ENCODE measurements around the gene CA6.
A peak's percentile ranks its signal among the peaks of the same experiment; 100 is the strongest.
"Not testable (repeated sequence)": the region's sequence is repeated elsewhere in the genome, so short reads cannot be mapped to it uniquely, and the experiment has no call there.

Gene CA6

GRCh38 chr1:8976338-8976737 is 30.7 kb downstream of the CA6 start:
- no peak for DNase-seq

- DNase-seq, result no peak
These were observed 31.3 kb downstream of the CA6 start for GRCh38 chr1:8976896-8977450.

GRCh38 chr1:8980656-8981055 is 35.0 kb downstream of the CA6 start:
- no peak for DNase-seq

DNA sequence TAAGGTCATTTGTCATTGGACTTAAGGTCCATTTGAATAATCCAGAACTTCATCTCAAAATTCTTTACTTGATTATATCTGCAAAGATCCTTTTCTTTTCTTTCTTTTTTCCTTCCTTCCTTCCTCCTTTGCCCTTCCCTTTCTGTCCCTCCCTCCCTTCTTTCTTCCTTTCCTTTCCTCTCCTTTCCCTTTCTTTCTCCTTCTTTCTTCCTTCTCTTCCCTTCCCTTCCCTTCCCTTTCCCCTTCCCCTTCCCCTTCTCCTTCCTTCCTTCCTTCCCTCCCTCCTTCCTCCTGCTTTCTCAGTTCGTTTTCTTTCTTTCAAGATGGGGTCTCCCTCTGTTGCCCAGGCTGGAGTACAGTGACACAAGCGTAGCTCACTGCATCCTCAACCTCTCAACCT is 35.5 kb downstream of the CA6 start:
- no peak for DNase-seq

DNA sequence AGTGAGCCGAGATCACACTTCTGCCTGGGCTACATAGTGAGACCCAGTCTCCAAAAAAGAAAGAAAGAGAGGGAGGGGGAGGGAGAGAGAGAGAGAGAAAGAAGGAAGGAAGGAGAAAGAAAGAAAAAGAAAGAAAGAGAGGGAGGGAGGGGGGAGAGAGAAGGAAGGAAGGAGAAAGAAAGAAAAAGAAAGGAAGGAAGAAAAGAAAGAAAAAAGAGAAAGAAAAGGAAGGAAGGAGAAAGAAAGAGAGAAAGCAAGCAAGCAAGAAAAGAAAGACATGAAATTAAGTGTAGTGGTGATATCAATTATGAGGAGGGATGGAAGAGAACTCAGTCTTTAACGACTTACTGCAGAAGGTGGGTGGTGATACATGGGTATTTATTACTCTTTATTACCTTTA is 38.5 kb downstream of the CA6 start:
- no peak for DNase-seq

DNA sequence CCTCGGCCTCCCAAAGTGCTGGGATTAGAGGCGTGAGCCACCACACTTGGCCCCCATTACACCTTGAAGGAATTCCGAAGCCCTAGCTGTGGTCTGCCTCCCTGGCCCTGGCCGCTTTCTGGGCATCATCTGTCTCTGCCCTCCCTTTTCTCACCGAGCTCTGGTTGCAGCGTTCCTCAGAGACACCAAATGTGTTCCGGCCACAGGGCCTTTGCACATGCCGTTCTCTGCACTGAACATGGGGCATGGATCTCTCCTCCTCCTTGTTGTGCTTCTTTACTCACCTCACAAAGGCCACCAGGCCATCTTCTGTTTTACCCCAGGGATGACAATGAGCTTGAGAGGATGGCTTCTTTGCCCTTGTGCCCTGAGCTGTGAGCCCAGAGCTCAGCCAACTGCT is 39.3 kb downstream of the CA6 start:
- no peak for DNase-seq

GRCh38 chr1:8985915-8986813 is 40.5 kb downstream of the CA6 start:
- DNase-seq, result peak; percentile 77

- no peak for DNase-seq
These were observed 41.1 kb downstream of the CA6 start for GRCh38 chr1:8986814-8987190.

- no peak for DNase-seq
These were observed 42.4 kb downstream of the CA6 start for GRCh38 chr1:8987881-8988617.

DNA sequence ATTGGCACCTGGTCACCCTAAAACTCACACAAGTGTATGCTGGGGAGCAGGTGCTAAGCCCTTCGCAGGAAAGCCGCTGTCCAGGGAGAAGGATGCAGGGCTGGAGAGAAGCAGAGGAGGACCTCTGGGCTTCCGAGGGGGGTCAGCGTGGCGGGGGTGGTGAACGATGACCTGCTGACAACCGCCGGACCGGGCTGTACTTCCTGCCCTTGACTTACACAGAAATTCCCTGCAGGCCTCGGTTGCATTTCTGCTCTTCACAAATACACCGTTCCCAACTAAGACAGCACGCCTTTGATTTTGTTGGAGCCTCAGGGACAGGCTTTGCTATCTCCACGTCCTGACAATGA is 42.9 kb downstream of the CA6 start:
- no peak for DNase-seq

GRCh38 chr1:8989061-8989460 is 43.4 kb downstream of the CA6 start:
- DNase-seq, result no peak

- DNase-seq, result no peak
These were observed 44.2 kb downstream of the CA6 start for GRCh38 chr1:8989821-8990220.

- no peak for DNase-seq
These were observed 47.4 kb downstream of the CA6 start for GRCh38 chr1:8992936-8993687.

- not testable (repeated sequence) for DNase-seq
These were observed 48.5 kb downstream of the CA6 start for GRCh38 chr1:8993962-8994675.

- DNase-seq, result peak; percentile 76
These were observed 56.0 kb downstream of the CA6 start for GRCh38 chr1:9001534-9002214.

DNA sequence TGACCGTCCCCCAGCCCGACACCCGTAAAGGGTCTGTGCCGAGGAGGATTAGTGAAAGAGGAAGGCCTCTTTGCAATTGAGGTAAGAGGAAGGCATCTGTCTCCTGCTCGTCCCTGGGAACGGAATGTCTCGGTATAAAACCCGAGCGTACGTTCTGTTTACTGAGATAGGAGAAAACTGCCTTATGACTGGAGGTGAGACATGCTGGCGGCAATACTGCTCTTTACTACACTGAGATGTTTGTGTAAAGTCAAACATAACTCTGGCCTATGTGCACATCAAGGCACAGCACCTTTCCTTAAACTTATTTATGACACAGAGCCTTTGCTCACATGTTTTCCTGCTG is 56.5 kb downstream of the CA6 start:
- DNase-seq, result not testable (repeated sequence)

GRCh38 chr1:9004031-9004699 is 58.5 kb downstream of the CA6 start:
- no peak for DNase-seq

GRCh38 chr1:9004700-9005394 is 59.2 kb downstream of the CA6 start:
- no peak for DNase-seq

GRCh38 chr1:9005395-9005708 is 59.7 kb downstream of the CA6 start:
- DNase-seq, result no peak

DNA sequence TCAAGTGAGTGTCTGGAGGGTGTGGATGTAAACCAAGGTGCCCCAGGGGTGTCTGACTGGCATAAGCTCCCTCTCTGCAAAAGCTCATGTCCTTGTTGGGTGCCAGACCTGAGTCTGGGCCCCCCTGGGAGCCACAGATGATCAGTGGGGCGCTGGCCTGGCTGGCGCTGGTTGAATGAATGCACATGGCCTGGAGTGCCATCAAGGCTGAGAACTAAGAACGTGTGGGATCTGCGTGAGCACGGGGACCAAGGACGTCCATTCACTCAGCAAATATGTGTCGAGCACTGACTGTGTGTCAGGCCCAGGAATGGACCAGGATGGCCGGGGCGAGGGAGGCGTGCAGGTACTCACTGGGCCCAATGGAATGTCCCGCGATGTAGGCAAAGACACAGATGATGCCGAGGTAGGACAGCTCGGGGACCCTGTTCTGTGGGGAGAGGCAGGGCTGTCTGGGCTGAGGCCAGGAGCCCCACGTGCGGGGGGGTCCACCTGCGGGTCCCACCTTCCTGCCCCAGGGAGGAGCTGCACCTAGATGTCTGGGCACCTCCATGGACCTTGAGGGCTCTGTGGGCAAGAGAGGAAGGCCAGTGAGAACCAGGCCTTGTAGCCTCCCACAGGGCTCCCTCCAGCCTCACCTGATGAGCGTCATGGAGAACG is 61.4 kb downstream of the CA6 start:
- DNase-seq, result no peak

DNA sequence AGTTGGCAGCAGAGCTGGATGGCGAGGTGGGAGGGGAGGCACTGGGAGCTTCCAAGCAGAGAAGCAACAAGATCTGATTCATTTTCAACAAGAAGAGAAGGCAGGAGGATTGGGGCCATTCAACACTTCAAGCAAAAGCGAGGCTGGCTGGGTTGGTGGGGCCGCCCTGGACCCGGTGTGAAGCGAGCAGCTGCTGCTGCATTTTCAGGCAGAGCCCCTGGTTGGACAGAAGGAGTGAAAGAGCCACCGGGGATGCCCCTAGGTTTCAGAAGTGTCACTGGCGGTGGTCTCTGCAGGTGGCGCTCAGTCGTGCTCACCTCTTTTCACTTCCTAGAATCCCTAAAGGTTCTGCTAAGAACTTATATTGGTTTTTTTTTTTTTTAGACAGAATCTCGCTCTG is 62.6 kb downstream of the CA6 start:
- no peak for DNase-seq

Data from DMS153 (cell line).